GM18951 (cell line): ENCODE measurements around the gene EIF5.
A peak's percentile ranks its signal among the peaks of the same experiment; 100 is the strongest.

ENCODE experiments used
- POLR2A ChIP-seq: IDR thresholded peaks from 4 replicates; pipeline ENCODE4 v1.6.1; 2011; ENCODE audit warnings: mild to moderate bottlenecking; ENCODE audit not compliant: insufficient read length, insufficient read depth; ENCODE audit errors: extremely low read depth
- in situ Hi-C: fragments of 300-500 bp; cut with MboI; formaldehyde crosslinking; loops from one replicate; pipeline ENCODE4 v1.12.0; 2022; ENCODE audit warnings: low sequenced_read_pairs, mixed read lengths, inconsistent platforms; ENCODE audit not compliant: unreplicated experiment

The EIF5 gene

GRCh38 chr14:103333754-103334643, at the start of gene EIF5:
Gene EIF5 (plus strand): TSS chr14:103334237. CDS start chr14:103335861, 1,624 bp downstream.
- in situ Hi-C loops, result no loop called here
- TF ChIP-seq POLR2A, result peak; percentile 98

DNA sequence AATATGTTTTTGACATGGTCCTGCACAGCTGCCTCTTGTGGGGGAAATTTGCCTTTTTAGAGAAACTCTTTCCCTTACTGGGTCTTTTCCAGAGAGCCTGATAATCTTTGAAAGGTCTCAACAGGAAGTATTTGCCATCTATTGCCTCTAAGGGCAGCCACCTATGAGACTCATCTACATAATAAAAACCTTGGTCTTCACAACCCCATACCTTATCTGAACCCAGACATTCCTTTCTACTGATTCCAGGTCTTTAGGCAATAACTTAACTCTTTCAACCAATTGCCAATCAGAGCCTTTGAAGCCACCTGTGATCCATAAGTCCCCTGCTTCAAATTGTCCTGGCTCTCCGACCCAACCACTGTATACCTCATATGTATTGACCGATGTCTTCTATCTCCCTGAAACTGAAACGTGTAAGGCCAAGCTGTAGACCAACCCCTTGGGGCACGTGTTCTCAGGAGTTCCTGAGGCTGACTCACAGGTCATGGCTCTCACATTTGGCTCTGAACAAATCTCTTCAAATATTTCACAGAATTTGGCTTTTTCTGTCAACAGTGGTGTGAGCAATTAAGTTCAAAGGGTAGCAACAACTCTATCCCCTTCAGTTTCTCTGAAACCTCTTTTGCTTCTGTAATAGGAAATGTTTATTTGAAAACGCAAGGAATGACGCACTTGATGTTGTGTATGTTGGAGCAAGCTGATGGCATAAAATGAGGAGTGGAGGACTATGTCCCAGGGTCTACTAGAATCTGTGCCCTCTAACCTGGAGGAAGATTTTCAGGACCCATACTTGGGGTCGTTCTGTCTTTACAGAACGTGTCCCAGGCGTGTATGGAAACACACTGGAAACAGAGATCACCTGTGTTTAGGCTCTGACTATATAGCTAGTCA, 49.2 kb upstream of the EIF5 start:
- in situ Hi-C loops, result loop anchor here (10.0 kb wide), 1 partner anchor 200 kb away; the partner anchor contains the start of gene LBHD2

GRCh38 chr14:103286460-103286859, 47.6 kb upstream of the EIF5 start:
- in situ Hi-C loops, result loop anchor here (10.0 kb wide), 1 partner anchor 202 kb away; the partner anchor contains the start of gene LBHD2
- TF ChIP-seq POLR2A, result no peak

More for the DNA sequence above, 49.2 kb upstream of the EIF5 start:
- no peak for TF ChIP-seq POLR2A

DNA sequence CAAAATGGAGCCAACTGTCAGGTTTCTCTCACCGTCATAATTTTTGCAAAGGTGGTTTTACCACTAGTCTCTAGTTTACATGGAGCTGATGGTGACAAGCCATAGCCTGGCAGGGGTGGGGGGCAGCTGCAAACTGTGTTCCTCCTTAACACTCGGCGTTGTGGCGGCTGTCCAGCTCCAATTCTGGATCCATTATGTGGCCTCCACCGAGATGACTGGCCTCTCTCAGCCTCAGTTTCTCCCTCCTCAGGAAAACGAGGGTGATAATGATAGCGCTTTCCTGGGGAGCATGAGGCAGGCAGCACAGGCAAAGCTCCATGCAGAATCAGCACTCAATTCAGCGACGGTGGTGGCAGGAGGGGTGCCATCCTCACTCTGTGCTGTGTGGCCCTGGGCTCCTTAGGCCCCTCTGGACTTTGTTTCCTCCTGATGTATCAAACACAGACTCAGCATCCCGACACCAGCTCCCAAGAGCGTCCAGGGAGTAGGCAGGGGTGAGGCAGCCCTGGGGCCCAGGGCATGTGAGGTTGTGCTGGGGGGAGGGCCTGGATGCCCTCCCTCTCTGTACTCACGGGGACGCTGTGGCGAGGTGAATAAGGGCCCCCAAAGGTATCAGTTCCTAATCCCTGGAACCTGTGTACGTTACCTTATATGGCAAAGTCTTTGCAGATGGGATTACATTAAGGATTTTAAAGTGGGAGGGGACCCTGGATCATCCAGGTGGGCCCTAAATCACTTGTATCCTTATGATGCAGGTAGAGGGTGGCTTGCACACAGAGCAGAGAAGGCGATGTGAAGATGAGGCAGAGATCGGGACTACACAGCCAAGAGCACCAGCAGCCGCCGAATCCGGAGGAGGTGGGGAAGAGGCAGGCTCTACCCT, 46.8 kb upstream of the EIF5 start:
- in situ Hi-C loops, result loop anchor here (10.0 kb wide), 1 partner anchor 202 kb away; the partner anchor contains the start of gene LBHD2
- no peak for TF ChIP-seq POLR2A

DNA sequence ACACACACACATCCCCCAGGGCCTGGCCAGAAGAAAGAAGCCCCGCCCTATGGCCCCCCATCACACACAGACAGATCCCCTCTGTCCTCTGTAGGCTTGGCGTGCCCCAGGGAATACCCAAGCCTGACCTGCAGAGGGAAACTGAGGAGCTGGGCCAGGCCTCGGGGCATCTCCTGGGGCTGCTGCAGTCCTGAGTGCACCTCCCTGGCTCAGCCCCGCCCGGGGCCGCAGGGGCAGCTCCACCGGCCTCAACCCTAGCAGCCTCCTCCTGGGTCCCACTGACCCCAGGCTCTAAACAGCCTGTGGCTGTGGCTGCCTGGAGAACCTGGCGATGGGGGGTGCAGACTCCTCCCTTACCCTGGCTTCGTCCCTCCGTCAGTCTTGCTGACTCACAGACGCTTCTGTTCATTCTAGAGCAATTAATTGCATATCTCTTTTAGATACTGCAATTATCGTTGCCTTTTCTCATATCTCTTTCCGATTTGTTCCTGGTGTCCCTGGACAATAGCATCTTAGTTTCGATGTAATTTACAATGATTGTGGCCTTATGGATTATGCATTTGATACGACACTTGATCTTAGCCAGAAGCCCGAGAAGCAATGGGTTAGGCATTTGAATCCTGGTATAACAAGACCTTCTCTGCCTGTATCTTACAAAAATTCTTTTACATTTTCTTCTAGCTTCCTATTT, 45.8 kb upstream of the EIF5 start:
- no peak for TF ChIP-seq POLR2A
- in situ Hi-C loops, result loop anchor here (10.0 kb wide), 1 partner anchor 203 kb away; the partner anchor contains the start of gene LBHD2

- TF ChIP-seq POLR2A, result no peak
- in situ Hi-C loops, result no loop called here
Observed at GRCh38 chr14:103290056-103290455, 44.0 kb upstream of the EIF5 start.

GRCh38 chr14:103290494-103290893, 43.5 kb upstream of the EIF5 start:
- in situ Hi-C loops, result no loop called here
- no peak for TF ChIP-seq POLR2A

DNA sequence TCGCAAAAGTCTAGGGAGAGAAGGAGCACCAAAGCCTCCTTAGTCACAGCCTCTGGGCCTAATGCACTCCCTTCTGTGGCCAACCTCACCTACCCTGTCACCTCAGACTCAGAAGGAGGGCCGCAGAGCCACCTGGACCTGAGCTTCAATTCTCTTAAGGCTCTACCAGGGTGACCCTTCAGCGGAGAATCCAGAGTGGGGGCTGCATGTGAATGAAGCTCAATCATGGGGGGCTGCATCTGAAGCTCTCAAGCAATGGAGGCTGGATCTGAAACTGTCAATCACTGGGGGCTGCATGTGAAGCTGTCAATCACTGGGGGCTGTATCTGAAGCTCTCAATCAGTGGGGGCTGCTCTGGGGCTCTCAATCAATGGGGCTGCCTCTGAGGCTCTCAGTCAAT, 43.1 kb upstream of the EIF5 start:
- in situ Hi-C loops, result no loop called here
- TF ChIP-seq POLR2A, result no peak

- TF ChIP-seq POLR2A, result no peak
- in situ Hi-C loops, result no loop called here
Observed at GRCh38 chr14:103292426-103293374, 41.3 kb upstream of the EIF5 start.

DNA sequence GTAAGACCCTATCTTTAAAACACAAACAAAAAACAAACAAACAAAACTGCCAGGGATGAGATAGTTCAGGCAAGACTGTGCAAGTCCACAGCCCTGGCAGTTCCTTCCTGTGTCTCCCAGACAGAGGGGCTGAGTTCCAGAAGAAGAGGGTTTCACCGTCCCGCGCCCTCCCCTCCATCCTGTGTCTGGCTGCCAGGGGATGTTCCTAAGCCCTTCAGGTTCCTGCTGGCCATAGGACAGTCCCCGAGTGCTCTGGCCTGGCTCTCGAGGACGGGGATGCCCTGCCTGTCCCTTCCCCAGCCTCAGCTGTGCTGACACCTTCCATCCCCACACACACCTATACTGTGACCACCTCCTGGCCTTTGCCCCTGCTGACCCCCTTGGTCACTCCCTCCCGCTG, 40.6 kb upstream of the EIF5 start:
- TF ChIP-seq POLR2A, result no peak
- in situ Hi-C loops, result no loop called here

GRCh38 chr14:103294091-103294490, 39.9 kb upstream of the EIF5 start:
- no peak for TF ChIP-seq POLR2A
- in situ Hi-C loops, result no loop called here

DNA sequence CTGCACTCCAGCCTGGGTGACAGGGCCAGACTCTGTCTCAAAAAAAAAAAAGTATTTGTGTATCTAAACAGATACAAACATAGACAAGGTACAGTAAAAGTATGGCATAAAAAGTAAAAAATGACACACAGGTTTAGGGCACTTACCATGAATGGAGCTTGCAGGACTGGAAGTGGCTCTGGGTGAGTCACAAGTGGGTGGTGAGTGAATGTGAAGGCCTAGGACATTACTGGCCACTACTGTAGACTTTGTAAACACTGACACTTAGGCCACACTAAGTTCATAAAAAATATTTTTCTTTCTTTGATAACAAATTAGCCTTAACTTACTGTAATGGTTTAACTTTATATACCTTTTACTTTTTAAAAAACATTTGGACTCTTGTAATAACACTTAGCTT, 38.0 kb upstream of the EIF5 start:
- TF ChIP-seq POLR2A, result no peak
- in situ Hi-C loops, result no loop called here
